Measurements from ENCODE around the gene ZBTB11.

ZBTB11 gene

GRCh38 chr3:101638261-101638745 is 38.6 kb downstream of the ZBTB11 start:
- Histone ChIP-seq H3K36me3 (ENCODE audit: control insufficient read depth in 2 of 2, insufficient read depth in 1 of 2, low read length in 2 of 2) (no peaks in the 10 kb centered on the region), H3K9me3 (ENCODE audit: control insufficient read depth, insufficient read depth, low read depth, low read length) (no peaks in the 10 kb centered on the region), H3K27ac (ENCODE audit: extremely low read depth, low read depth, low read length) (no peak overlapping the region), H3K4me1 (ENCODE audit: control insufficient read depth, insufficient read depth, low read length) (no peaks in the 10 kb centered on the region), H3K4me3 (ENCODE audit: low read depth, low read length) (no peak overlapping the region)
- TF ChIP-seq ZNF175 (tag by site-specific recombination; IDR thresholded peaks at IDR 0.05) = no peak
- no peak for TF ChIP-seq ZNF140 (tag by site-specific recombination; IDR thresholded peaks at IDR 0.05)
- TF ChIP-seq ZNF292 (tag by site-specific recombination; IDR thresholded peaks at IDR 0.05; ENCODE audit: borderline replicate concordance, low read depth) = no peak
- TF ChIP-seq, protein P1, sequence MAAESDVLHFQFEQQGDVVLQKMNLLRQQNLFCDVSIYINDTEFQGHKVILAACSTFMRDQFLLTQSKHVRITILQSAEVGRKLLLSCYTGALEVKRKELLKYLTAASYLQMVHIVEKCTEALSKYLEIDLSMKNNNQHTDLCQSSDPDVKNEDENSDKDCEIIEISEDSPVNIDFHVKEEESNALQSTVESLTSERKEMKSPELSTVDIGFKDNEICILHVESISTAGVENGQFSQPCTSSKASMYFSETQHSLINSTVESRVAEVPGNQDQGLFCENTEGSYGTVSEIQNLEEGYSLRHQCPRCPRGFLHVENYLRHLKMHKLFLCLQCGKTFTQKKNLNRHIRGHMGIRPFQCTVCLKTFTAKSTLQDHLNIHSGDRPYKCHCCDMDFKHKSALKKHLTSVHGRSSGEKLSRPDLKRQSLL (tag by site-specific recombination; IDR thresholded peaks at IDR 0.05) = no peak
- no peak for TF ChIP-seq ZNF654 (tag by site-specific recombination; IDR thresholded peaks at IDR 0.05; ENCODE audit: low read depth)
- TF ChIP-seq, protein P2, sequence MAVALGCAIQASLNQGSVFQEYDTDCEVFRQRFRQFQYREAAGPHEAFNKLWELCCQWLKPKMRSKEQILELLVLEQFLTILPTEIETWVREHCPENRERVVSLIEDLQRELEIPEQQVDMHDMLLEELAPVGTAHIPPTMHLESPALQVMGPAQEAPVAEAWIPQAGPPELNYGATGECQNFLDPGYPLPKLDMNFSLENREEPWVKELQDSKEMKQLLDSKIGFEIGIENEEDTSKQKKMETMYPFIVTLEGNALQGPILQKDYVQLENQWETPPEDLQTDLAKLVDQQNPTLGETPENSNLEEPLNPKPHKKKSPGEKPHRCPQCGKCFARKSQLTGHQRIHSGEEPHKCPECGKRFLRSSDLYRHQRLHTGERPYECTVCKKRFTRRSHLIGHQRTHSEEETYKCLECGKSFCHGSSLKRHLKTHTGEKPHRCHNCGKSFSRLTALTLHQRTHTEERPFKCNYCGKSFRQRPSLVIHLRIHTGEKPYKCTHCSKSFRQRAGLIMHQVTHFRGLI (tag by site-specific recombination; IDR thresholded peaks at IDR 0.05) = no peak
- TF ChIP-seq GLIS1 (tag by site-specific recombination; IDR thresholded peaks at IDR 0.05) = no peak
- TF ChIP-seq ZNF202 (tag by site-specific recombination; IDR thresholded peaks at IDR 0.05; ENCODE audit: borderline replicate concordance) = no peak
- no peak for TF ChIP-seq ELK4 (IDR thresholded peaks at IDR 0.05; ENCODE audit: borderline replicate concordance, low read depth, low read length)
- no peak for TF ChIP-seq IKZF3 (tag by site-specific recombination; IDR thresholded peaks at IDR 0.05)
- TF ChIP-seq ZNF514 (tag by site-specific recombination; IDR thresholded peaks at IDR 0.05) = no peak
- TF ChIP-seq HOXD13 (CRISPR knock-in tag; IDR thresholded peaks at IDR 0.05; ENCODE audit: borderline replicate concordance) = no peak
- no peak for TF ChIP-seq WT1 (tag by site-specific recombination; IDR thresholded peaks at IDR 0.05)
- TF ChIP-seq ZNF677 (tag by site-specific recombination; IDR thresholded peaks at IDR 0.05) = no peak
- TF ChIP-seq ZBTB17 (tag by site-specific recombination; IDR thresholded peaks at IDR 0.05) = no peak
- TF ChIP-seq ZNF518A (tag by site-specific recombination; conservative IDR thresholded peaks at IDR 0.05; ENCODE audit: low read depth) = no peak
- no peak for TF ChIP-seq ZNF146 (tag by site-specific recombination; IDR thresholded peaks at IDR 0.05)
- no peak for TF ChIP-seq ZNF792 (tag by site-specific recombination; IDR thresholded peaks at IDR 0.05)
- TF ChIP-seq ZNF404 (tag by site-specific recombination; IDR thresholded peaks at IDR 0.05) = no peak
- ChIA-PET CTCF (interaction anchor here (1.3 kb wide), 1 partner anchor 11 kb away, joined by 3 read pairs; no protein-coding TSS in a partner anchor), POLR2A (interaction anchor here (0.9 kb wide), 1 partner anchor 10 kb away, joined by 3 read pairs; no protein-coding TSS in a partner anchor)

Data from HEK293 (cell line).